Measurements from ENCODE around the gene ST3GAL2.

GRCh38 chr16:70394853-70395252 is 44.0 kb downstream of the ST3GAL2 start:
- TF ChIP-seq, protein P1, sequence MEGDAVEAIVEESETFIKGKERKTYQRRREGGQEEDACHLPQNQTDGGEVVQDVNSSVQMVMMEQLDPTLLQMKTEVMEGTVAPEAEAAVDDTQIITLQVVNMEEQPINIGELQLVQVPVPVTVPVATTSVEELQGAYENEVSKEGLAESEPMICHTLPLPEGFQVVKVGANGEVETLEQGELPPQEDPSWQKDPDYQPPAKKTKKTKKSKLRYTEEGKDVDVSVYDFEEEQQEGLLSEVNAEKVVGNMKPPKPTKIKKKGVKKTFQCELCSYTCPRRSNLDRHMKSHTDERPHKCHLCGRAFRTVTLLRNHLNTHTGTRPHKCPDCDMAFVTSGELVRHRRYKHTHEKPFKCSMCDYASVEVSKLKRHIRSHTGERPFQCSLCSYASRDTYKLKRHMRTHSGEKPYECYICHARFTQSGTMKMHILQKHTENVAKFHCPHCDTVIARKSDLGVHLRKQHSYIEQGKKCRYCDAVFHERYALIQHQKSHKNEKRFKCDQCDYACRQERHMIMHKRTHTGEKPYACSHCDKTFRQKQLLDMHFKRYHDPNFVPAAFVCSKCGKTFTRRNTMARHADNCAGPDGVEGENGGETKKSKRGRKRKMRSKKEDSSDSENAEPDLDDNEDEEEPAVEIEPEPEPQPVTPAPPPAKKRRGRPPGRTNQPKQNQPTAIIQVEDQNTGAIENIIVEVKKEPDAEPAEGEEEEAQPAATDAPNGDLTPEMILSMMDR (IDR thresholded peaks at IDR 0.05): no peak
- no peak for TF ChIP-seq POLR2A (IDR thresholded peaks at IDR 0.05)
